Measurements from ENCODE around the gene ITGAX. TPM values are rescaled to one million over a fixed set of nuclear protein-coding genes. Genes with fewer than 3 reads are reported as not detected.

Gene ITGAX
- total RNA-seq, 2 experiments from 2014 or later = not detected

GRCh38 chr16:31352376-31353115 is 2.4 kb upstream of the ITGAX start:
- ChIA-PET POLR2A (no interaction called here), CTCF (ENCODE audit: unreplicated experiment) (no interaction called here)
- Histone ChIP-seq H3K36me3 (ENCODE audit: insufficient read depth, low read length) (no peaks in the 10 kb centered on the region), H3K4me2 (ENCODE audit: low read length) (no peak overlapping the region), H3K27ac (ENCODE audit: low read depth, low read length, poor library complexity, severe bottlenecking) (no peak overlapping the region), H3K4me3 (ENCODE audit: low read depth, low read length, poor library complexity, severe bottlenecking) (no peak overlapping the region), H3K4me1 (ENCODE audit: insufficient read depth, low read length, poor library complexity, severe bottlenecking) (peaks cover 6% of the 10 kb centered on the region), H2AFZ (ENCODE audit: low read length) (no peak overlapping the region), H3K9me2 (ENCODE audit: insufficient read depth, low read length) (no peaks in the 10 kb centered on the region), H3K9me3 (ENCODE audit: low read length) (no peaks in the 10 kb centered on the region), H3K79me2 (ENCODE audit: insufficient read depth, low read depth, low read length) (no peaks in the 10 kb centered on the region), H4K20me1 (ENCODE audit: insufficient read depth, low read length) (no peaks in the 10 kb centered on the region)
- TF ChIP-seq EZH2phosphoT487 (IDR thresholded peaks at IDR 0.05; ENCODE audit: borderline replicate concordance, low read depth, low read length) = no peak
- no peak for TF ChIP-seq CTCF (conservative IDR thresholded peaks at IDR 0.05; ENCODE audit: low read length)
- DNase-seq (ENCODE audit: low spot score) = peak; percentile 13
- intact Hi-C loops (cut with micrococcal nuclease; ENCODE audit: unreplicated experiment) = no loop called here
- BruUV-seq (replicated peaks) = no TSS peak

DNA sequence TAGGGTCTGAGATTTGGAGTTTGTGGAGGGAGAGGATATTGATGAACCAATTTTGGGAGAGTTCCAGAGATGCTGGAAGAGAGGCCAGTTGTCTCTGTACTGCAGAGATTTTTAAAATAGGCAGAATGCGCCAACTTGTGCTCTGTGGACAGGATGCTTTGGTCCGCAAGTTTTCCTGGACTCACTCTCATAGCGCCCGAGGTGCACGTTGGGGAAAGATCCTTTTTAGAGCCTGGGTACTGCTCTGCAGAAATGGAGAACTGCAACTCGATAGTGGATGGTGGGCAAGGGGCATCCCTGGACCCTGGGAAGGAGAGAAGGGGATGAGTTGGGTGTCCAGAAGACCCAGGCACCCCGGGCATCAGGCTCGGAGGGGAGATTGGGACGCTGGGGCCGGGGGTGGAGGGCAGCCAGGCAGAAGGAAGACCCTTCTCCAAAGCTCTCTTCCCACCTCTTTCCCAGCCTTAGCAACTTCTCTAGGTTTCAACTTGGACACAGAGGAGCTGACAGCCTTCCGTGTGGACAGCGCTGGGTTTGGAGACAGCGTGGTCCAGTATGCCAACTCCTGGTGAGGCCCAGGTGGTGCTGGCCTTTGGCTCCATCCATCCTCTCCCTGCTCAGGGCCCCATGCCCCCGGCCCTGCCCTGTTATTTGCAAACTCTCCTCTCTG is 590 bp downstream of the ITGAX start:
- CTCF ChIA-PET (ENCODE audit: unreplicated experiment) = no interaction called here
- intact Hi-C loops (cut with micrococcal nuclease; ENCODE audit: unreplicated experiment) = no loop called here
- no peak overlapping the region for H3K4me3 ChIP-seq (ENCODE audit: low read depth, low read length, poor library complexity, severe bottlenecking)

More for the DNA sequence above, 590 bp downstream of the ITGAX start:
- H3K27ac ChIP-seq (ENCODE audit: low read depth, low read length, poor library complexity, severe bottlenecking) = no peak overlapping the region
- H3K9me2 ChIP-seq (ENCODE audit: insufficient read depth, low read length) = no peaks in the 10 kb centered on the region
- no peak overlapping the region for H3K4me2 ChIP-seq (ENCODE audit: low read length)
- H2AFZ ChIP-seq (ENCODE audit: low read length) = no peak overlapping the region
- H3K9me3 ChIP-seq (ENCODE audit: low read length) = no peaks in the 10 kb centered on the region
- DNase-seq (ENCODE audit: low spot score) = no peak
- POLR2A ChIA-PET = no interaction called here
- TF ChIP-seq CTCF (conservative IDR thresholded peaks at IDR 0.05; ENCODE audit: low read length) = no peak
- TF ChIP-seq EZH2phosphoT487 (IDR thresholded peaks at IDR 0.05; ENCODE audit: borderline replicate concordance, low read depth, low read length) = no peak
- no peaks in the 10 kb centered on the region for H4K20me1 ChIP-seq (ENCODE audit: insufficient read depth, low read length)
- no peaks in the 10 kb centered on the region for H3K79me2 ChIP-seq (ENCODE audit: insufficient read depth, low read depth, low read length)
- no peaks in the 10 kb centered on the region for H3K36me3 ChIP-seq (ENCODE audit: insufficient read depth, low read length)
- BruUV-seq (replicated peaks) = no TSS peak
- peaks cover 6% of the 10 kb centered on the region for H3K4me1 ChIP-seq (ENCODE audit: insufficient read depth, low read length, poor library complexity, severe bottlenecking)
